Ureter (tissue), 1 donor: Measurements from ENCODE around the gene SOX2. TPM values are rescaled to one million over a fixed set of nuclear protein-coding genes. Genes with fewer than 3 reads are reported as not detected.

Experiments used
- DNase-seq: peaks from one replicate; pipeline ENCODE4 v3.0.0-alpha.2; 2020; ENCODE audit warnings: low spot score
- total RNA-seq: library from RNA; stranded (reverse); gene quantifications from one replicate; pipeline ENCODE4 v1.2.4, GENCODE V29; 2023
- donor health status: DM: yes; HTN: yes; CAD: no.

SOX2 gene
- total RNA-seq, 1 donor from 2014 or later = 0.16 TPM

DNA sequence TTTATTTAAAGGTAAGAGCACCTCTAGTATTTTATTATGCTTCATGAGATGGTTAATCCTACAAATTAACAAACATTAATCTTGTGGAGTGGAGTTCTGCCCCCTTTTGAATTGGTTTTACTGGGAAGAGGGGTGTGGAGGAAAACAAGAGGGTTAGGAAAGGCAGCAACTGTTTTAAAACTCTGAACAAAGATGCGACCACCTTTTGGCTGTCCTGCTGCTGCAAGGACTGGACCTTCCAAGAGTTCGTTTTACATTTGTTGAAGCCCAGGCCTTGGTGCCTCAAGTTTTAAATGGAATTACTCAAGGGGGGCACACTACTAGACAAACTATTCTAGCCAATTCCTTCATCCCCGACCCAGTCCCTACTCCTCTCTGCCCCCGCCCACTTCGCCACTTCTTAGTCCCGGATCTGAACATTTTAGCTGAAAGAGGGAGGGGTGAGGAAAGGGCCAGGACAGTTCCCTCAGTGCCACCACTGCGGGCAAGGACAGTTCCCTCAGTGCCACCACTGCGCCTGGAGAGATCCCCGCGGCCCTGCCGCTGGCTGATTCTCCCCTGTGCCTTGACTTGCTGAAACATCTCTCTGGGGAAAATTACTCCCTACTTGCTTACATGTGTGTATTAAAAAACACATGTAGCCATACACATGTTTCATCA, 11.2 kb downstream of the SOX2 start:
- no peak for DNase-seq

- DNase-seq = no peak
These were observed 12.0 kb downstream of the SOX2 start for GRCh38 chr3:181723625-181724191.

DNA sequence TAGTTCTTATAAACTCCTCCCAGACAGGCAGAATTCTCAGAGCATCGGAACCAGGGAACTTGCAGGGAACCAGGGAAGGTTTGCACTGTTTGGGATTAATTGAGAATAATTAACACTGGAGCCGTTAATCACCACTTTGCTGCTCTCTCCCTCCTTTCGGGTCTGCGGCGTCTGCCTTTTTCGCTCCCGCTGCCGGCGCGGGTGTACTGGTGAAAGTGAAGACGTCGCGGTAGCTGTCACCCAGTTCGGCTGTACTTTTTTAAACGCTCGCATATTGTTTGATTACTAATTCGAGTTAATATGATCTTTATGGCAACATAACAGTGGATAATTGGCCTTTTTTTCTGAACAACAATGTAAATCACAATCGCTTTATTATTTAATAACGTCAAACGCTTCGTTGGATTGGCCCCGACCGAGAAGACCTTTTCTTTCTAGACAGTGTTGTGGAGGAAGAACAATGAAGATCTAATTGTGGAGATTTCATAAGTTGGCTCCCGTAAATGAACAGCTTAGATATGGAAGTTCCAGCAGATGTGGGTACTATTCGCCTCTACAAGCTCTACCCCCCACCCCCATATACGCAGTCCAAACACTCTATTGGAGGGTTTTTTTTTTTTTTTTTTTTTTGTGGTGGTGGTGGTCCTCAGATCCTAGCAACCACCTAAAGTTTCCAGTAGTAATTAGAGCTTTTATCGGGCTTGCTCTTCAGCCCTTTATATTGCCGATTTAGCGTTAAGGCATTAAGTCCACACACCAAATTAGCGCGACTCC, 12.7 kb downstream of the SOX2 start:
- DNase-seq = no peak

- no peak for DNase-seq
These were observed 13.5 kb downstream of the SOX2 start for GRCh38 chr3:181725131-181725731.

DNA sequence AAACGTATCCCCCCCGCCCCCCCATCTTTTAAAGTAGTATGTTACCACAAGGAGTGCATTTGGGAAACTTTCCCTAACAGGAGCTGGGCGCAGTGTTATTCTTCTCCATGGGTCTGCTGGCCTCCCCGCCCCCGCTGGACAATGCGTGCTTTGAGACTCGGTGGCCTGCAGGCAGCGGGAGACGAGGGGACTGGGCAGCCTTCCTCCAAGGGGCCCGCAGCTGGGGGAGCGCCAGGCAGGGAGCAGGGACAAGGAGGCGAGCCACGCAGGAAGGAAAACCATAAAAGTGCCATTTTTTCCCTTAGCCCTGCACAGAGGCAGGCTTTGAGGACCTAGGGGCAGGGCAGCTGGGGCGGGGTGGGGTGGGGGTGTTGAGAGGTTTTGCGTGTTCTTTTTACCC, 14.1 kb downstream of the SOX2 start:
- no peak for DNase-seq

DNA sequence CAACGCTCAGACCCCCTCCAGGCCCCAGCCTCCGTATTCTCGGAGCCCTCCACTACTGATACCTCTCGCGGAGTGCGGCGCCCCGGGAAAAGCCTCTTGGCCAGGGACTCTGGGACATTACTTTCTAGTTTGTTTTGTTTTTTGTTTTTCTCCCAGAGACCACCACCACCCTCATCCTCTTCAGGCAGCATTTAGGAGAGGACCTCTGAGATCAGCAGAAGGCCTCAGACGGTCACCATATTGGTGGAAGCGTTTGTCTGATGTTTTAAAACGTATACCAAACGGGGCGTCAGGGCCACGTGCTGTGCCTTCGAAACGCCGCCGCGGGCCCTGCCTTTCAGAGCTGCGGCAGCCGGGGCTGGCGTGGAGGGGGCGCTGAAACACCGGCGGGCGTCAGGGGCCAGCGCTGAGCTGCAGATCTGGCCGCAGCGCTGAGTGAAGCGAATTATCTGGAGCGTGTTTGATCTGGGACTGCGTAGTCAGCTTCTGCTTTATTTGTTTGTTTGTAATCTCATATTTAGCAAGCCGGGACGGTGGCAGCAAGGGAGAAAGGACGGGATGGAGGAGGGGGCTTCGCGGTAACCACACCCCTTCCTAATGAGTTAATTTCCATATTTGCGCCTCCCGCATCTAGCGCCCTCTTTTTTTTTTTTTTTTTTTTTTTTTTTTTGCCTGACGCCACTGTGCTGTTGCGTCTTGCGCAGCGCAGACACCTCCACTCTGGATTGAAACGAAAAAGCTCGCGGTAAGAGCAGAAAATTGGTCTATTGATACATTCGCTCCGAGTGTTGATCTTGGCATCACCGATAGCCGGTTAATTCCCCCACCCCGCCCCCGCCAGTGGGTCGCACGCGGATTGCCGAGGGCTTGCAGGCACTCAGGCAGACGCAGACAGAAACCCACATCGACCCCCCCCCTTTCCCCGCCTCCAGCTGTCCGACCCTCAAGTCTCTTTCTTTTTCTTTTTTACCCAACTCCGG, 14.9 kb downstream of the SOX2 start:
- no peak for DNase-seq

GRCh38 chr3:181727341-181728032, 15.8 kb downstream of the SOX2 start:
- DNase-seq = no peak

DNA sequence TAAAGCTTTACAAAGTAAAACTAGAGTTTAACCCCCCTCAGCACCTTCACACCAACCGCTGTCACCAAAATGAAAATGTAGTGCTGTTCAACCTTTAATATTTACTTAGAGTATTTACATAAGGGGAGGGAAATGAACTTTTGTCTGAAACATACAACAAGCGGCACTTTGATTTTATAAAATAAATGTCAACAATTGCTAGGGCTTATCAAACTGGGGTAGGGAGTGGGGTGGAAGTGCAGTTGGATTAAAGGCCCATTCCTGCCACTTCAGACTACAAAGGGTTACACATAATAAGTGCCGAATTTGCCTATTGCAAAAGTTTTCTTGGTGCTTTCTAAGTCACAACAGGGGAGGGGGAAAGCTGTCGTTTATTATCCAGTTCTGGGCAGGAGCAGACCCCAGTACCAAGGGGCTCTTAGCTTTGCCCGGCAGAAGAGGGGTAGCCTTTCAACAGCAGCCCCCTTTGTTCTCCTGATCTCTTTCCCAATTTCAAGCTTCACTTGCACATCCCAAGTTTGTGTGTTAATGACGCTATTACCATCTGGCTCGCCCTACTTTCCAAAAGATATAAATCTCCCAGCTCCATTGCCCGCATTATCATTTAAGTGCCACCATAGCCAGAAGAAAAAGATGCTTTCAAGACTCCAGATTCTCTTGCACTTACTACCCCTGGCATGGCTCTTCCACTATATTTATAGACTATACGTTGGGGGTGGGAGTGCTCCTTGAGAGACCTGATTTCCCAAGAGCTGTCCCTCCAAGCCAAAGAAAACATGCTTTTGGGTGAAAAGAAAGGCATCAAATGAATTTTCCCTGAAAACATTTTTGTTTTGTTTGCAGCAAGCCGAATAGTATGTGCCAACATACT, 17.0 kb downstream of the SOX2 start:
- no peak for DNase-seq

- DNase-seq = no peak
These were observed 17.7 kb downstream of the SOX2 start for GRCh38 chr3:181729341-181729869.

DNA sequence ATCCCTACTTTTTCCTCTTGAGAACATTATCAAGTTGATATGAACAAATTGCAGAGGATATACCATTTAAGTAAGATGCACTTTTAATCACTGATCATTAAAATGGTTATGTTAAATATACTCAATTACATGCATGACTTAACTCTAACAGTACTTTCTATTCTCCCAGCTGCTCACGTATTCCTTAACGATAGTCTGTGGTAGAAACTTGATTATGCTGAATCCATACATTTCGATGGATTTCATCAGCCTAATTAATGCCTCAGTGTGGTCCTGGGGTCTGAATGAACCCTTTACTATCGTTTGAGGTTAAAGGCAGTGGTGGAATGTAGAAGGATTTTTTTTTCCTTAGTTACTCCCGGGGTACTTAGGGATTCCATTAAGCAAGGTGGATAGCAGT, 18.6 kb downstream of the SOX2 start:
- DNase-seq = no peak

DNA sequence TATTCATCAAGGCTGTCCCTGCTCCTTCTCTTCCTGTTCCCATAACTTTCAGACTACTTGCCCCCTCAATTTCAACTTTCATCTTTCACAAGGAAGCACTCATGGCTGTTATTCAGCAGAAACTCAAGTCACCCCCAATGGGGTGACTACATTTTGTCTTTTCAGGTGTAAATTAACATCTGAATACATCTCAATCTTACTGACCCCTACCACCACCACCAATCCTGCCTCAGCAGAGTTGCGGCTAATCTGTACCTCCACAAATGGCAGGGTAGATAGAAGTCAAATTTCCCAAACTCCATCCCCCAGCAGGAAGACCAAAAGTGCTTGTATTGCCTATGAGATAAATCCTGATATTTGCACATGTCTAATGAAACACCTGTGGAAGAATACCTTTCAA, 19.2 kb downstream of the SOX2 start:
- DNase-seq = no peak

GRCh38 chr3:181735911-181736310, 24.2 kb downstream of the SOX2 start:
- DNase-seq = no peak

DNA sequence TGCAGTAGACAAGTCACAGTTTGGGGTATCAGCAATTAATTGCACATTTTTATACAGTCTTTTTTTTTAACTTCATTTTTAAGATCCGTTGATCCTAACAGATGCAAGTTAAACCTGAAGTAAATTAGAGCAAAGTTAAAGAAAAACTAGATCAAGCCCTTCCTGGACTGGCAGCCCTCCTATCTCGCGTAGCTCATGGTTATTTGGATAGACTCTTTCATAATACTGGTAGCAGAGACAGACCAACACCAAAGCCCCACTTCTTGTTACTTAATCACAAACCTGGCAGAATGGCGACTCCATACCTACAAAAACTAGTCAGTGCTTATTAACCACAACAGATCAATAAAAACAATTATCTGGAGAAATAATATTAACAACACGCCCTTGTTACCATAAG, 26.8 kb downstream of the SOX2 start:
- no peak for DNase-seq

DNA sequence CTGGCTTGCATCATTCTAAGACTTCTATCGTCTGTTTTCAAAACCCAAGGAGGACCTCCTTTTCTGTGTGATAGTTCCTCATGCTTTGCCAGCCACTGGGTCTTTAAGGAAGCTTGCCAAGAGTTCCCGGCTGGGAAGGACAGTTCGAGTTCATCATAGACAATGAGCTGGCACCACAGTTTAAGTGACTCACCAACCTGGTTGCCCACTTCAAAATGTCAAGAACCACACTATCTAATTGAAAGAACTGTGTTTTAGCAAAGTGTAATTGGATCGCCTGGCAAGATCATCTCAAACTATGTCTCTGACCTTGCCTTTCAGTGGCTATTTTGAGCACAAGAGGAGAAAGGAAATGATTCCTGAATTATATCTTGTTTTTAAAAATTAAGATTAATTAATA, 27.9 kb downstream of the SOX2 start:
- no peak for DNase-seq

DNA sequence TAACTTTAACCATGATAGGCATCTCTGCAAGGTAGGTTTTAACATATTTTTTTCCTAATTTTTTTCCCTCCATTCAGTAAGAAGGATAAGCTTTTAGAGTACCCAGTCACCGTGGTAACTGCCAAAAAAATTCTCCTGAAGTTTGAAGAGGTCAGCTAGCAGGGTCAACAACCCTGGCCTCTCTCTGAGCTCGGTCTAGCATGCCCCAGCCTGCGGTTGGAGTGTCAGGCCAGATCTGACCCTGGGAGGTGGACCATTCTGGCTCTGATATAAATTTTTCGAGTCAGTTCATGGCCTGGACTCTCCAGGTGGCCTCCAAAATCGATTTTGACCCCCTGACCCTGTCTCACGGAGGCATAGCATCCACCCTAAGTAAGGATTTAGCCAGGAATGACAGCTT, 29.7 kb downstream of the SOX2 start:
- no peak for DNase-seq

DNA sequence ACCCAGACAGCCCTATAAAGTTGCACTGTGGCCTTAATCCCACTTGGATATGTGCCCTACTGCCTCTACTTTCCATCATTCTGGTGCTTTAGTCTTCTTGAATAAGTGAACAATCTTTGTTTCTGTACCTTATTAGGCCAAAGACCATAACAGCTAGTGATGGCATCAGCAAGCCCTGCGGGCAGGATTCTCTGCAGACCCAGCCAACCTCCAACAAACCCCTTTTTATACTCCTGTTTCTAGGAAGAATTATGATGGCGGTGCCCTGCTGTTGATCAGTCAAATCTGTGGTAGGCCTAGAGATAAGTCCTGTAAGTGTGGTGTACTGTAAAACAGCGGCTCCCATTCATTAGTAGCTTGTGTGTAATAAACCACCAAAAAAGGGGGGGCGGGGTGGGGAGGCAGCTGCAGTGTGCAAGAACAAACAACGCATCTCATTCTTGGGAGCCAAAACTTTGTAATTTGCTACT, 40.5 kb downstream of the SOX2 start:
- DNase-seq = no peak

- DNase-seq = no peak
These were observed 41.7 kb downstream of the SOX2 start for GRCh38 chr3:181753391-181753790.

- no peak for DNase-seq
These were observed 44.2 kb downstream of the SOX2 start for GRCh38 chr3:181755959-181756358.

GRCh38 chr3:181756645-181757297, 45.0 kb downstream of the SOX2 start:
- DNase-seq = no peak
